ENCODE measurements around the gene SPTLC3. TPM values are rescaled to one million over a fixed set of nuclear protein-coding genes. Genes with fewer than 3 reads are reported as not detected.

Gene SPTLC3
- total RNA-seq, 2 experiments from 2014 or later = 0.38 to 0.59 TPM

GRCh38 chr20:13034936-13035335 is 26.2 kb downstream of the SPTLC3 start:
- no peaks in the 10 kb centered on the region for H3K4me1 ChIP-seq (ENCODE audit: insufficient read depth, low read length)
- ATAC-seq (ENCODE audit: poor library complexity) (no peak), DNase-seq (no peak)
- no peaks in the 10 kb centered on the region for H3K27me3 ChIP-seq (ENCODE audit: control insufficient read depth in 1 of 2, insufficient read depth in 2 of 2, low read length in 2 of 2)
- no peaks in the 10 kb centered on the region for H3K9me3 Mint-ChIP-seq
- intact Hi-C loops (cut with DNase I, micrococcal nuclease) = no loop called here
- no peak overlapping the region for H3K4me3 ChIP-seq (ENCODE audit: low read length)
- H3K4me3 Mint-ChIP-seq = no peak overlapping the region
- ChIA-PET POLR2A (no interaction called here), CTCF (interaction anchor here (0.6 kb wide), 1 partner anchor 753 kb away, joined by 3 read pairs; no protein-coding TSS in a partner anchor)
- H3K27me3 Mint-ChIP-seq = no peaks in the 10 kb centered on the region
- no peaks in the 10 kb centered on the region for H3K4me1 Mint-ChIP-seq (ENCODE audit: low read depth)
- no peaks in the 10 kb centered on the region for H3K9me3 ChIP-seq (ENCODE audit: control insufficient read depth in 1 of 2, insufficient read depth in 1 of 2, low read length in 2 of 2)
- H3K27ac ChIP-seq (ENCODE audit: low read depth in 1 of 2, low read length in 2 of 2) = no peak overlapping the region
- H3K27ac Mint-ChIP-seq = no peak overlapping the region
- TF ChIP-seq CTCF (IDR thresholded peaks at IDR 0.05) = no peak
- no peaks in the 10 kb centered on the region for H3K36me3 ChIP-seq (ENCODE audit: insufficient read depth, low read length)
- H3K36me3 Mint-ChIP-seq (ENCODE audit: low read depth) = no peaks in the 10 kb centered on the region

GRCh38 chr20:13035399-13036152 is 26.8 kb downstream of the SPTLC3 start:
- DNase-seq (no peak), ATAC-seq (ENCODE audit: poor library complexity) (no peak)
- Mint-ChIP-seq H3K36me3 (ENCODE audit: low read depth) (no peaks in the 10 kb centered on the region), H3K27me3 (no peaks in the 10 kb centered on the region), H3K4me1 (ENCODE audit: low read depth) (no peaks in the 10 kb centered on the region), H3K9me3 (no peaks in the 10 kb centered on the region), H3K4me3 (no peak overlapping the region), H3K27ac (no peak overlapping the region)
- Histone ChIP-seq H3K9me3 (ENCODE audit: control insufficient read depth in 1 of 2, insufficient read depth in 1 of 2, low read length in 2 of 2) (no peaks in the 10 kb centered on the region), H3K4me1 (ENCODE audit: insufficient read depth, low read length) (no peaks in the 10 kb centered on the region), H3K36me3 (ENCODE audit: insufficient read depth, low read length) (no peaks in the 10 kb centered on the region), H3K27me3 (ENCODE audit: control insufficient read depth in 1 of 2, insufficient read depth in 2 of 2, low read length in 2 of 2) (no peaks in the 10 kb centered on the region), H3K4me3 (ENCODE audit: low read length) (no peak overlapping the region), H3K27ac (ENCODE audit: low read depth in 1 of 2, low read length in 2 of 2) (no peak overlapping the region)
- POLR2A ChIA-PET = no interaction called here
- CTCF ChIA-PET = interaction anchor here (0.6 kb wide), 1 partner anchor 753 kb away, joined by 3 read pairs; no protein-coding TSS in a partner anchor
- no peak for TF ChIP-seq CTCF (IDR thresholded peaks at IDR 0.05)
- intact Hi-C loops (cut with DNase I, micrococcal nuclease) = no loop called here

DNA sequence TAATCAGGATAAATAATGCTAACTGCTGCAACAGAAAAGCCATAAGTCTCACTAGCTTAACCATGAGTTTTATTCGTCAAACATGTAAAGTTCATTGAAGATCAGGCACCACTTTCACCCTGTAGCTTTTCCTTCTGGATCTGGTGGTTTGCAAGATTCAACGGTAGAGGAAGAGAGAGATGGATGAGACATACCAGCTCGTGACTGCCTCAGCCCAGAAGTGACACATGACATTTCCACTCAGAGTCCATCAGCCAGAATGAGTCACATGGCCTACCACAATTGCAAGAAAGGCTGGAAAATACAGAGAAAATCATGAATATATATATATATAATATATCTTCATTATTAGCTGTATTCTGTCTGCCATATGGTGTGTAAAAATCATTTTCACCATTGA is 29.0 kb downstream of the SPTLC3 start:
- no peak for ATAC-seq (ENCODE audit: poor library complexity)
- H3K9me3 Mint-ChIP-seq = no peaks in the 10 kb centered on the region
- Histone ChIP-seq H3K4me1 (ENCODE audit: insufficient read depth, low read length) (no peaks in the 10 kb centered on the region), H3K4me3 (ENCODE audit: low read length) (no peak overlapping the region), H3K27ac (ENCODE audit: low read depth in 1 of 2, low read length in 2 of 2) (no peak overlapping the region), H3K27me3 (ENCODE audit: control insufficient read depth in 1 of 2, insufficient read depth in 2 of 2, low read length in 2 of 2) (no peaks in the 10 kb centered on the region), H3K36me3 (ENCODE audit: insufficient read depth, low read length) (no peaks in the 10 kb centered on the region), H3K9me3 (ENCODE audit: control insufficient read depth in 1 of 2, insufficient read depth in 1 of 2, low read length in 2 of 2) (no peaks in the 10 kb centered on the region)
- no peaks in the 10 kb centered on the region for H3K4me1 Mint-ChIP-seq (ENCODE audit: low read depth)
- H3K27me3 Mint-ChIP-seq = no peaks in the 10 kb centered on the region
- ChIA-PET CTCF (no interaction called here), POLR2A (no interaction called here)
- no peak for DNase-seq
- no peaks in the 10 kb centered on the region for H3K36me3 Mint-ChIP-seq (ENCODE audit: low read depth)
- H3K27ac Mint-ChIP-seq = no peak overlapping the region
- no peak overlapping the region for H3K4me3 Mint-ChIP-seq
- intact Hi-C loops (cut with DNase I, micrococcal nuclease) = no loop called here
- TF ChIP-seq CTCF (IDR thresholded peaks at IDR 0.05) = no peak

All from CD4-positive, alpha-beta T cell (primary cell).